Fibroblast of lung (primary cell): ENCODE measurements around the gene MXI1. TPM values are rescaled to one million over a fixed set of nuclear protein-coding genes. Genes with fewer than 3 reads are reported as not detected.

Experiments
- DNase-seq, 2 donors: peaks; one replicate each; pipeline versions ENCODE4 v3.0.0 to v3.0.0-alpha.2; 2010; ENCODE audit warnings: low read depth in 2 of 2
- H2AFZ ChIP-seq: 2 replicates; pipeline ENCODE4 v1.5.1; 2012; ENCODE audit warnings: low read length, control low read depth, inconsistent platforms
- H3K27ac ChIP-seq: 2 replicates; pipeline ENCODE4 v1.5.1; 2011; ENCODE audit warnings: low read length, control low read depth; ENCODE audit not compliant: insufficient read depth
- H3K27me3 ChIP-seq: 2 replicates; pipeline ENCODE4 v1.5.1; 2011; ENCODE audit warnings: mild to moderate bottlenecking, low read length; ENCODE audit not compliant: control insufficient read depth, insufficient read depth
- H3K36me3 ChIP-seq: 2 replicates; pipeline ENCODE4 v1.5.1; 2011; ENCODE audit warnings: low read length; ENCODE audit not compliant: control insufficient read depth, insufficient read depth
- H3K4me1 ChIP-seq: 2 replicates; pipeline ENCODE4 v1.5.1; 2011; ENCODE audit warnings: low read length; ENCODE audit not compliant: control insufficient read depth, insufficient read depth; ENCODE audit errors: extremely low read depth
- H3K4me2 ChIP-seq: 2 replicates; pipeline ENCODE4 v1.5.1; 2011; ENCODE audit warnings: low read length, control low read depth; ENCODE audit not compliant: insufficient read depth; ENCODE audit errors: extremely low read depth
- H3K4me3 ChIP-seq, 4 experiments: fragments of 200-600 bp in 1 of 4; sonication (generic) in 1 of 4; replicated peaks in 1 of 4; 2 replicates each; pipeline ENCODE4 v1.5.1; 2011 to 2016; ENCODE audit warnings: low read length in 4 of 4, low read depth in 3 of 4, mild to moderate bottlenecking in 3 of 4, control low read depth in 2 of 4, inconsistent platforms in 1 of 4, mixed read lengths in 1 of 4; ENCODE audit not compliant: insufficient read depth in 1 of 4; ENCODE audit errors: control extremely low read depth in 1 of 4
- H3K79me2 ChIP-seq: 2 replicates; pipeline ENCODE4 v1.5.1; 2012; ENCODE audit warnings: mild to moderate bottlenecking, low read length, inconsistent platforms; ENCODE audit not compliant: control insufficient read depth, insufficient read depth
- H3K9ac ChIP-seq: 2 replicates; pipeline ENCODE4 v1.5.1; 2011; ENCODE audit warnings: mild to moderate bottlenecking, low read length, control low read depth; ENCODE audit not compliant: insufficient read depth
- H3K9me3 ChIP-seq: 2 replicates; pipeline ENCODE4 v1.5.1; 2012; ENCODE audit warnings: low read depth, low read length; ENCODE audit not compliant: control insufficient read depth, insufficient read depth
- H4K20me1 ChIP-seq: 2 replicates; pipeline ENCODE4 v1.5.1; 2011; ENCODE audit warnings: low read length; ENCODE audit not compliant: control insufficient read depth, insufficient read depth; ENCODE audit errors: extremely low read depth
- CTCF ChIP-seq, 2 donors: IDR thresholded peaks in 1 of 2; conservative IDR thresholded peaks in 1 of 2; 1 replicate in 1 of 2; 2 replicates in 1 of 2; pipeline ENCODE4 v1.5.1; 2011 to 2012; ENCODE audit warnings: low read length in 2 of 2, control low read depth in 1 of 2, inconsistent platforms in 1 of 2, low read depth in 1 of 2, mild to moderate bottlenecking in 1 of 2
- EZH2 ChIP-seq: IDR thresholded peaks from 2 replicates; pipeline ENCODE4 v1.5.1; 2012; ENCODE audit warnings: low read length, control low read depth, mild to moderate bottlenecking; ENCODE audit errors: missing control alignments
- polyA plus RNA-seq, 2 donors: library from polyadenylated mRNA; depleted of rRNA in 1 of 2; stranded (reverse) in 1 of 2; unstranded in 1 of 2; fragments of >200 nt; gene quantifications; 2 replicates each; pipeline ENCODE4 v1.2.1, GENCODE V29; 2011 to 2012; ENCODE audit warnings: missing spikeins in 1 of 2
- total RNA-seq: library from RNA; depleted of rRNA; stranded (reverse); fragments of >200 nt; gene quantifications from 2 replicates; pipeline ENCODE4 v1.2.1, GENCODE V29; 2014

The MXI1 gene
- total and polyA plus RNA-seq, 2 donors (not counting 1 experiment from before 2014, with no cell fraction given) = 18.7 to 40.1 TPM

GRCh38 chr10:110222641-110223297, 15.4 kb downstream of the MXI1 start:
- H3K27me3 ChIP-seq = no peaks in the 10 kb centered on the region
- H3K4me3 ChIP-seq = no peak overlapping the region
- TF ChIP-seq EZH2 (no peak), CTCF (conservative IDR thresholded peaks at IDR 0.05 in 1 of 2, IDR thresholded peaks at IDR 0.05 in 1 of 2; ENCODE audit: low read depth in 1 of 2, low read length in 2 of 2) (no peak)
- no peaks in the 10 kb centered on the region for H4K20me1 ChIP-seq
- no peak overlapping the region for H3K4me2 ChIP-seq
- peak overlapping the region; percentile 11 for H3K27ac ChIP-seq
- peaks cover 8% of the 10 kb centered on the region for H3K4me1 ChIP-seq
- H2AFZ ChIP-seq = peak overlapping the region; percentile 25
- no peak overlapping the region for H3K9ac ChIP-seq
- no peaks in the 10 kb centered on the region for H3K36me3 ChIP-seq
- H3K9me3 ChIP-seq = no peaks in the 10 kb centered on the region
- no peaks in the 10 kb centered on the region for H3K79me2 ChIP-seq
- no peak for DNase-seq

- DNase-seq = no peak
Measured at GRCh38 chr10:110223298-110223925, 16.0 kb downstream of the MXI1 start.

More at GRCh38 chr10:110223298-110223925, 16.0 kb downstream of the MXI1 start:
- Histone ChIP-seq H3K27ac (no peak overlapping the region), H3K4me2 (no peak overlapping the region), H3K36me3 (no peaks in the 10 kb centered on the region), H3K9ac (no peak overlapping the region), H3K27me3 (no peaks in the 10 kb centered on the region), H3K9me3 (no peaks in the 10 kb centered on the region), H4K20me1 (no peaks in the 10 kb centered on the region), H2AFZ (no peak overlapping the region), H3K4me1 (peaks cover 8% of the 10 kb centered on the region), H3K79me2 (no peaks in the 10 kb centered on the region), H3K4me3 (no peak overlapping the region)
- TF ChIP-seq CTCF (conservative IDR thresholded peaks at IDR 0.05 in 1 of 2, IDR thresholded peaks at IDR 0.05 in 1 of 2; ENCODE audit: low read depth in 1 of 2, low read length in 2 of 2) (no peak), EZH2 (no peak)
